Measurements from ENCODE around the gene MAPK8IP3.

Gene MAPK8IP3

DNA sequence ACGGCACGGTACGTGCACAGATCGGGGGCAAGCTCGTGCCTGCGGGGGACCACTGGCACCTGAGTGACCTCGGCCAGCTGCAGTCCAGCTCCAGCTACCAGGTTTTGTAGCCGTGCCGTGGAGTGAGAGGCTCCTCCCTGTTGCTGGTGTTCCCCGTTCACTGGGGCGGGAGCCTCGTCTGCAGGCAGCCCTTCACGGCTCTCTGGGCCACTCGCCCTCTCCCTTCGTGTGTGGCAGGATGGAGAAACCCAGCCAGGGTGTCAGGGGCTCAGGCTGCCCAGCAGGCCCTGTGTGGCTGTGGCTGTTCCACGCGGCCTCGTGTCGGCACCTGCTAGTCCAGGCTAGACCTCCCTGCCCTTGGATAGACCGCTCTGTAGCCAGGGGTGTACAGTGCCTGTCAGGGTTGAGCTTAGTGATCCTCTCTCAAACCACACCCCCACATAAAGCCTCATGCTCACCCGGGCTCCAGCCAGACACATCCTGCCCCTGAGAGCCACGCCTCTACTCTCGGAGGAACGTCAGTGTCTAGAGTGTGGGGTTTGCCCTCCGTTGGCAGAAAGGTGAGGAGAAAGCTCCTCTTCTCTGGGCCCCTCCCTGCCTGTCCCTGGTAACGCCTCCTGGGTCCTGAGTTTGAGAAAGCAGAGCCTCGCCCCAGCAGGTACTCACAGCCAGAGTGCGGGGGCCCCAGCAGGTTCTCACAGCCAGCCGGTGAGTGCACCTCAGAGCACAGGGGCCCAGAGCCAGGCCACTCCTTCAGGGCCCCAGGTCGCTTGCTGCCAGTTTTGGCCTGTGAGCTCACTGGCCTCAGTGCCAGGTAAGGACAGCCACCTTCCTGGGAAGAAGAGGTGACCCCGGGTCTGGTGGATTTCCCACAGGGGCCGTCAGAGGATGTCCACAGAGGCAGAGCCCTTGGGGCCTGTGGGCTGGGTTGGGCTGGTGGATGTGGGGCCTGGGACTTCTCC, 37.7 kb downstream of the MAPK8IP3 start:
- Histone ChIP-seq H3K27me3 (replicated peaks; ENCODE audit: insufficient read depth, low read length) (no peaks in the 10 kb centered on the region), H3F3A (ENCODE audit: insufficient read depth, low read length) (peaks cover 5% of the 10 kb centered on the region; the same call in 1 of the 2 replicates), H4K20me1 (ENCODE audit: insufficient read depth, low read length) (no peaks in the 10 kb centered on the region), H3K9me2 (replicated peaks; ENCODE audit: insufficient read depth, low read length) (no peaks in the 10 kb centered on the region), H3K9ac (ENCODE audit: low read length) (no peak overlapping the region), H3K4me2 (ENCODE audit: low read depth, low read length) (no peak overlapping the region), H3K9me3 (replicated peaks; ENCODE audit: insufficient read depth, low read length) (no peaks in the 10 kb centered on the region), H3K79me2 (ENCODE audit: low read length) (no peaks in the 10 kb centered on the region), H3K27ac (ENCODE audit: low read length) (no peak overlapping the region), H2AFZ (ENCODE audit: low read length) (no peak overlapping the region), H3K4me1 (ENCODE audit: low read length) (no peaks in the 10 kb centered on the region), H3K4me3 (ENCODE audit: low read length) (no peak overlapping the region), H3K36me3 (replicated peaks; ENCODE audit: insufficient read depth, low read length) (no peaks in the 10 kb centered on the region)
- TF ChIP-seq EZH2phosphoT487 (IDR thresholded peaks at IDR 0.05; ENCODE audit: low read length), result no peak
- no peak for TF ChIP-seq CTCF (IDR thresholded peaks at IDR 0.05; ENCODE audit: low read length)
- no peak for TF ChIP-seq EZH2 (optimal IDR thresholded peaks at IDR 0.05; ENCODE audit: low read depth, low read length)
- no peak for DNase-seq

DNA sequence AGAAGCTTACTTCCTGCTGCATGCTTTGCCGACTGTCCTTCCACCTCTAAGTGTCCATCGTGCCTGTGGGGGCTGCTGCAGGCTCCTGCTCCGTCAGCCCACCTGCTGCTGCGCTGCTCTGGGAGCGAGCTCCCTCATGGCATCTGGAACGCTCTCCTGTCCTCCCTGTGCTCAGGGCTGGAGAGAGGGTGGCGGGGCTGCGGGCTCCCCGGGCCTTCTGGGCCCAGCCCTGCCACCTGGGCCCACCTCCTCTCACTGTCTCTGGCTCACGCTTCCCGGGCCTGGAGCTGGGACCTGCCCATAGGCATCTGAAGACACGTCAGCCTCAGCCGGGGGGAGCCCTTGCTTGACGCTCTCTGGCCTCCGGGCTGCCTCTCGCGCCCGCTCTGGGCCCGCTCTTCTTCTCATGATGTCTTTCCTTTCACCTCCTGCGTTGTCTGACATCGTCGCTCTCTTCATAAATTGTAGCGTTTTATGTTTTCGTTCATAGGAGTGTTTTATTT, 38.4 kb downstream of the MAPK8IP3 start:
- TF ChIP-seq EZH2phosphoT487 (IDR thresholded peaks at IDR 0.05; ENCODE audit: low read length) (no peak), EZH2 (optimal IDR thresholded peaks at IDR 0.05; ENCODE audit: low read depth, low read length) (no peak), CTCF (IDR thresholded peaks at IDR 0.05; ENCODE audit: low read length) (no peak)
- no peaks in the 10 kb centered on the region for H3K9me2 ChIP-seq (replicated peaks; ENCODE audit: insufficient read depth, low read length)
- no peaks in the 10 kb centered on the region for H4K20me1 ChIP-seq (ENCODE audit: insufficient read depth, low read length)
- H3K4me3 ChIP-seq (ENCODE audit: low read length), result no peak overlapping the region
- 0 out of 2 replicates have a peak, but pooled peaks cover 2% of the 10 kb centered on the region for H3F3A ChIP-seq (ENCODE audit: insufficient read depth, low read length)
- no peak overlapping the region for H3K27ac ChIP-seq (ENCODE audit: low read length)
- H3K4me2 ChIP-seq (ENCODE audit: low read depth, low read length), result no peak overlapping the region
- DNase-seq, result no peak
- no peak overlapping the region for H3K9ac ChIP-seq (ENCODE audit: low read length)
- no peaks in the 10 kb centered on the region for H3K79me2 ChIP-seq (ENCODE audit: low read length)
- H3K36me3 ChIP-seq (replicated peaks; ENCODE audit: insufficient read depth, low read length), result no peaks in the 10 kb centered on the region
- H2AFZ ChIP-seq (ENCODE audit: low read length), result no peak overlapping the region
- H3K27me3 ChIP-seq (replicated peaks; ENCODE audit: insufficient read depth, low read length), result no peaks in the 10 kb centered on the region
- no peaks in the 10 kb centered on the region for H3K4me1 ChIP-seq (ENCODE audit: low read length)
- H3K9me3 ChIP-seq (replicated peaks; ENCODE audit: insufficient read depth, low read length), result no peaks in the 10 kb centered on the region

DNA sequence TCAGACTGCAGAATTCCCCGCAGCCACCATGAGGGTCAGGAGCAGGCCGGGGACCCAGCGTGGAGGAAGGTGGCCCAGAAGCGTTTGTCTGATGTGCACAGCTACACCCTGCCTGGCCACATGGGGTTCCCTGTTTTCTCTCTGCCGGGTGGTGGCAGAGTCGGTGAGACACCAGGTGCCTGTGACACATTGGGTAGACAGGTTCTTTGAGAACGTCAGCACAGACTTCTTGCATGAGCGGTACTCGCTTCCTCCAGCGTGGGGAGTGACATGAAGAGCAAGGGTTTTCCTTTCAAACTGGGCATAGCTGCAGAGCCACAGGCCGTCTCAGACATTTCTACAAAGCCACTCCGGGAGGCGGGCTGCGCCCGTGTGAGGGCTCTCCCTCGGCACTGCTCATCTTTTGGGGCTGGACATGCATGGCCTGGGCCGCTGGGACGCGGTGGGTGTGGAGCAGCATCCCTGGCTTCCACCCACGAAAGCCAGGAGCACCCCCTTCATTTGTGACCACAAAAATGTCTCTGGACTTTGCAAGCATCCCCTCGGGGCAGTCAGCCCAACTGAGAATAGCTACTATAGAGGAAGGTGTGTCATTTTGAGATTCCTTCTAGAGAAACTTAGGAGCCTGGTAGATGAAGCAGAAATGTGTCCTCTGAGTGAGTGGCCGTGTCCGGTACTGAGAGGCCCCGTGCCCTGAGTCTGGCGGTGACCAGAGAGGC, 39.3 kb downstream of the MAPK8IP3 start:
- Histone ChIP-seq H3K9me3 (replicated peaks; ENCODE audit: insufficient read depth, low read length) (no peaks in the 10 kb centered on the region), H3K9ac (ENCODE audit: low read length) (no peak overlapping the region), H3K27me3 (replicated peaks; ENCODE audit: insufficient read depth, low read length) (no peaks in the 10 kb centered on the region), H3K9me2 (replicated peaks; ENCODE audit: insufficient read depth, low read length) (no peaks in the 10 kb centered on the region), H4K20me1 (ENCODE audit: insufficient read depth, low read length) (no peaks in the 10 kb centered on the region), H3K79me2 (ENCODE audit: low read length) (no peaks in the 10 kb centered on the region), H3K4me1 (ENCODE audit: low read length) (no peaks in the 10 kb centered on the region), H3F3A (ENCODE audit: insufficient read depth, low read length) (no peaks in the 10 kb centered on the region), H2AFZ (ENCODE audit: low read length) (no peak overlapping the region), H3K4me3 (ENCODE audit: low read length) (no peak overlapping the region), H3K4me2 (ENCODE audit: low read depth, low read length) (no peak overlapping the region), H3K27ac (ENCODE audit: low read length) (no peak overlapping the region), H3K36me3 (replicated peaks; ENCODE audit: insufficient read depth, low read length) (no peaks in the 10 kb centered on the region)
- no peak for DNase-seq
- TF ChIP-seq EZH2 (optimal IDR thresholded peaks at IDR 0.05; ENCODE audit: low read depth, low read length), result no peak
- TF ChIP-seq EZH2phosphoT487 (IDR thresholded peaks at IDR 0.05; ENCODE audit: low read length), result no peak
- TF ChIP-seq CTCF (IDR thresholded peaks at IDR 0.05; ENCODE audit: low read length), result no peak
